Thyroid gland (tissue), 4 donors: ENCODE results near the gene GTF3C4. TPM values are rescaled to one million over a fixed set of nuclear protein-coding genes. Genes with fewer than 3 reads are reported as not detected.

ENCODE experiments used
- DNase-seq, 2 donors: peaks; one replicate each; pipeline ENCODE4 v3.0.0-alpha.2; 2019
- H3K27ac ChIP-seq, 3 donors: fragments of 200-600 bp; sonication (generic); 1 replicate in 2 of 3; 2 replicates in 1 of 3; pipeline ENCODE4 v1.5.1; 2016 to 2019; ENCODE audit warnings: mild to moderate bottlenecking in 1 of 3, moderate library complexity in 1 of 3
- H3K27me3 ChIP-seq: fragments of 200-600 bp; sonication (generic); one replicate; pipeline ENCODE4 v1.5.1; 2019
- H3K36me3 ChIP-seq, 2 donors: fragments of 200-600 bp; sonication (generic); one replicate each; pipeline ENCODE4 v1.5.1; 2016 to 2019
- H3K4me1 ChIP-seq, 2 donors: fragments of 200-600 bp; sonication (generic); one replicate each; pipeline ENCODE4 v1.5.1; 2017 to 2019
- H3K4me3 ChIP-seq, 3 donors: fragments of 200-600 bp; sonication (generic); replicated peaks in 1 of 3; 1 replicate in 2 of 3; 2 replicates in 1 of 3; pipeline ENCODE4 v1.5.1; 2016; ENCODE audit warnings: mild to moderate bottlenecking in 1 of 3
- H3K9me3 ChIP-seq: fragments of 200-600 bp; sonication (generic); one replicate; pipeline ENCODE4 v1.5.1; 2017
- CTCF ChIP-seq, 6 experiments: fragments of 200-600 bp in 3 of 6; fragments of 450-650 bp in 3 of 6; sonication (generic) in 3 of 6; IDR thresholded peaks; one replicate each; pipeline ENCODE4 v1.5.1; 2016 to 2019; ENCODE audit warnings: antibody characterized with exemption in 6 of 6, mild to moderate bottlenecking in 2 of 6, inconsistent platforms in 1 of 6, moderate library complexity in 1 of 6
- POLR2A ChIP-seq, 2 donors: fragments of 450-650 bp; IDR thresholded peaks; one replicate each; pipeline ENCODE4 v1.6.1; 2017; ENCODE audit warnings: antibody characterized with exemption in 2 of 2, mild to moderate bottlenecking in 2 of 2, moderate library complexity in 1 of 2
- WGBS, 2 donors: methylation state at CpG; one replicate each; pipeline ENCODE4 v1.1.5; 2017; 5-methylcytosine and 5-hydroxymethylcytosine counted together
- intact Hi-C: fragments of 100-400 bp; cut with DNase I; formaldehyde crosslinking; loops from one replicate; pipeline ENCODE4 v1.15.1; 2023
- total RNA-seq, 4 donors: library from RNA; depleted of rRNA; stranded (reverse); fragments of >200 nt; gene quantifications; one replicate each; pipeline ENCODE4 v1.2.3, GENCODE V29; 2016

Gene GTF3C4
- total RNA-seq, 4 donors from 2014 or later, result 20.5 to 25.0 (median 22.1) TPM

- no peaks in the 10 kb centered on the region for H3K9me3 ChIP-seq
- no peaks in the 10 kb centered on the region for H3K27me3 ChIP-seq
- H3K4me3 ChIP-seq, result no peak overlapping the region
- no peak overlapping the region for H3K27ac ChIP-seq
- no peak for DNase-seq
- peaks cover 32 to 53% of the 10 kb centered on the region in 2 donors for H3K36me3 ChIP-seq
- intact Hi-C loops, result no loop called here
- TF ChIP-seq CTCF (IDR thresholded peaks at IDR 0.05), result no peak
- no peak for TF ChIP-seq POLR2A (IDR thresholded peaks at IDR 0.05)
- WGBS, 2 donors, result 83 to 91% methylated on average over 5 of the region's 5 CpGs
- H3K4me1 ChIP-seq, result no peaks in the 10 kb centered on the region
These were observed 30.9 kb upstream of the GTF3C4 start for GRCh38 chr9:132639322-132639721.

DNA sequence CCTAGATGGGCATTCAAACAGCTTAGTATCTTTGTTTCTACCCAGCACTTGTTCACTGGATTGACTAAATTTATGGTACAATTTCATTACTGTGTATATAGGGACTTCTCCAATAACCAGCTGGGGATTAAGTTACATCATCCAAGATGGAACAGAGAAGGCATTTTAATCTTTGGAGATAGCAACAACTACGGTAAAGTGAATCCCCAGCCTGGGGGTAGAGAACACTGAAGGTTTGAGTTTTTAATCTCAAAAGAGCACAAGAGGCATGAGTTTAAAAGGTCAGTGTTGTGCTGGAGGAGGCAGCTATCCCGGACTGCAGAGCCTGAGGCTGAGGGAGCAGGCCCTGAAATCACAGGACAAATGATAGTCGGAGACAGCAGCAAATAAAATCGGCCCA, 29.0 kb upstream of the GTF3C4 start:
- TF ChIP-seq CTCF (IDR thresholded peaks at IDR 0.05), result no peak
- TF ChIP-seq POLR2A (IDR thresholded peaks at IDR 0.05), result no peak
- Histone ChIP-seq H3K4me3 (no peak overlapping the region), H3K27me3 (no peaks in the 10 kb centered on the region), H3K27ac (no peak overlapping the region), H3K36me3 (peaks cover 50 to 70% of the 10 kb centered on the region in 2 donors), H3K9me3 (no peaks in the 10 kb centered on the region), H3K4me1 (no peaks in the 10 kb centered on the region)
- intact Hi-C loops, result no loop called here
- 87 to 88% methylated on average over 4 of the region's 4 CpGs for WGBS, 2 donors
- DNase-seq, result no peak

GRCh38 chr9:132644251-132644650, 26.0 kb upstream of the GTF3C4 start:
- no peak for DNase-seq
- Histone ChIP-seq H3K27ac (no peak overlapping the region), H3K9me3 (no peaks in the 10 kb centered on the region), H3K36me3 (peaks cover 65 to 80% of the 10 kb centered on the region in 2 donors), H3K4me3 (no peak overlapping the region), H3K4me1 (no peaks in the 10 kb centered on the region), H3K27me3 (no peaks in the 10 kb centered on the region)
- WGBS, 2 donors, result 88% methylated on average over 3 of the region's 3 CpGs
- intact Hi-C loops, result no loop called here
- TF ChIP-seq POLR2A (IDR thresholded peaks at IDR 0.05), result no peak
- no peak for TF ChIP-seq CTCF (IDR thresholded peaks at IDR 0.05)

- no peaks in the 10 kb centered on the region for H3K9me3 ChIP-seq
- intact Hi-C loops, result no loop called here
- peaks cover 63 to 72% of the 10 kb centered on the region in 2 donors for H3K36me3 ChIP-seq
- no peaks in the 10 kb centered on the region for H3K4me1 ChIP-seq
- TF ChIP-seq CTCF (IDR thresholded peaks at IDR 0.05) (no peak), POLR2A (IDR thresholded peaks at IDR 0.05) (no peak)
- no peak overlapping the region for H3K27ac ChIP-seq
- no peak for DNase-seq
- 95 to 99% methylated on average over 8 of the region's 8 CpGs for WGBS, 2 donors
- no peaks in the 10 kb centered on the region for H3K27me3 ChIP-seq
- H3K4me3 ChIP-seq, result no peak overlapping the region
These were observed 25.0 kb upstream of the GTF3C4 start for GRCh38 chr9:132645306-132645705.

DNA sequence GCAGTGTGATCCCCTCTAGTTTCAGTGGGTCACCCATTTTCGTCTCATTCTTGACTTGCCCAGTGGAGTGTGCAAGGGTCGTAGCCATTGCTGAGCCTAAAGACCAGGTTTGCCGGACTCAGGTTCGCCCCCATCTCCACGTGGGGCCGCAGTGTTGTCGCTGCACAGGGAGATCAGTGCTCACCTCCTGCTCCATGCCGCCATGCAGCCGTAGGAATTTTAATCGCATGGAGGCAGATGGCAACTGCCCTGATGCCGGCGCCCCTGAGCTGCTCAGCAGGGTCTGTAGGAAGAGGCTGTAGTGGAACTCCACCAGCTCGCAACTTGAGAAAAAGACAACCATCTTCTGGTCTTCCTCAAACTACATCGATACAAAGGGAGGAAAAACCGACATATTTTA, 24.6 kb upstream of the GTF3C4 start:
- DNase-seq, result no peak
- Histone ChIP-seq H3K4me1 (no peaks in the 10 kb centered on the region), H3K27ac (no peak overlapping the region), H3K36me3 (peaks cover 59 to 68% of the 10 kb centered on the region in 2 donors), H3K4me3 (no peak overlapping the region), H3K27me3 (no peaks in the 10 kb centered on the region), H3K9me3 (no peaks in the 10 kb centered on the region)
- WGBS, 2 donors, result 92 to 96% methylated on average over 14 to 15 of the region's 15 CpGs
- TF ChIP-seq CTCF (IDR thresholded peaks at IDR 0.05), result no peak
- no peak for TF ChIP-seq POLR2A (IDR thresholded peaks at IDR 0.05)
- intact Hi-C loops, result no loop called here
